SH-SY5Y (cell line): ENCODE results near the gene MFN2.

ENCODE experiments used
- GATA2 ChIP-seq: IDR thresholded peaks from 2 replicates; pipeline ENCODE4 v1.6.1; 2011; ENCODE audit warnings: mild to moderate bottlenecking, low read depth, low read length
- GATA3 ChIP-seq: IDR thresholded peaks from 2 replicates; pipeline ENCODE4 v1.6.1; 2011; ENCODE audit warnings: low read depth, mild to moderate bottlenecking, low read length, moderate library complexity

- no peak for TF ChIP-seq GATA2
- TF ChIP-seq GATA3: no peak
These were observed 55.1 kb downstream of the MFN2 start for GRCh38 chr1:12035312-12035711.
